ENCODE measurements around the gene METRNL.

The METRNL gene

GRCh38 chr17:83094291-83094690, 14.9 kb downstream of the METRNL start:
- DNase-seq = no peak

DNA sequence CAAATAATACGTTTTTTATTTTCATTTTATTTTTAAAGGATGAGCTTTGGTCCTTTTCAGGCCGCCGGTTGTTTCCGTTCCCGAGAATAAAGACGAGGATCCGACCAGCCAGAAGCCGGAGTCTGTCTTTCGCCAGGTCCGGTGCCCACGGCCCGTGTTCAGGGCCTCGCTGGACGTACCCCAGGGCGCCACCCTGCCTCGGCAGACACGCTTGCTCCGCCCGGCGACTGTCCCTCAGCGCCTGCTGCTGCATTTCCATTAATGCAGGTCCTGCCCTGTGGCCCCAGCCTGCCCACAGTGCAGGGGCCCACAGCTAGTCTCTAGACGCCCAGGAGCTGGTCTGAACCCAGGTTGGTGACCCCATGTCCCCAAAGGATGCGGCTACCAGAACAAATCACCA, 15.6 kb downstream of the METRNL start:
- DNase-seq = no peak

GRCh38 chr17:83096401-83097224, 17.2 kb downstream of the METRNL start:
- no peak for DNase-seq

- no peak for DNase-seq
These were observed 18.4 kb downstream of the METRNL start for GRCh38 chr17:83097831-83098230.

- no peak for DNase-seq
These were observed 19.1 kb downstream of the METRNL start for GRCh38 chr17:83098241-83099085.

- no peak for DNase-seq
These were observed 19.7 kb downstream of the METRNL start for GRCh38 chr17:83099086-83099555.

- peak; percentile 63 for DNase-seq
These were observed 20.3 kb downstream of the METRNL start for GRCh38 chr17:83099570-83100181.

DNA sequence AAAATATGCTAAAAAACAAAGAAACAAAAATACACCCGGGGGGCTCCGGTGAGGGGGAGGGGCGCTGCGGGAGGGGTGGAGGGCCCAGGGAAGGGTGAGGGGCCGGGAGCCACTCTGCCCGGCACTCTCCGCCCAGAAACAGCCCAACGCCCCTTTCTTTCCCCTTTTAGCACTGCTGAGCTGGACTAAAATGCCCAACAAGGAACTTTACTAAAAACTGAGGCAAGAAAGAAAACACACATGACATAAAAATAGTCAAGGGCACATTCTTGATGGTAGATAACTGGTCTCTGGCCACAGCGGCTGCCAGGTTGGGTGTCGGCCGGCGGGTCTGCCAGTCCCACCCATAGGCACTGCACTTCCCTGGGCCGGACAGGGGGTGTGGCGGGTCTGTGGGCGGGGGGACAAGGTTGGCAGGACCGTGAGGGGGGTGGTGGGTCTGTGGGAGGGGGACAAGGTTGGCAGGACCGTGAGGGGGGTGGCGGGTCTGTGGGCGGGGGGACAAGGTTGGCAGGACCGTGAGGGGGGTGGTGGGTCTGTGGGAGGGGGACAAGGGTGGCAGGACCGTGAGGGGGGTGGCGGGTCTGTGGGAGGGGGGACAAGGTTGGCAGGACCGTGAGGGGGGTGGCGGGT, 20.9 kb downstream of the METRNL start:
- DNase-seq = no peak

- DNase-seq = no peak
These were observed 21.5 kb downstream of the METRNL start for GRCh38 chr17:83100853-83101391.

GRCh38 chr17:83101805-83102480, 22.5 kb downstream of the METRNL start:
- no peak for DNase-seq

- DNase-seq = peak; percentile 61
These were observed 24.0 kb downstream of the METRNL start for GRCh38 chr17:83103200-83103942.

DNA sequence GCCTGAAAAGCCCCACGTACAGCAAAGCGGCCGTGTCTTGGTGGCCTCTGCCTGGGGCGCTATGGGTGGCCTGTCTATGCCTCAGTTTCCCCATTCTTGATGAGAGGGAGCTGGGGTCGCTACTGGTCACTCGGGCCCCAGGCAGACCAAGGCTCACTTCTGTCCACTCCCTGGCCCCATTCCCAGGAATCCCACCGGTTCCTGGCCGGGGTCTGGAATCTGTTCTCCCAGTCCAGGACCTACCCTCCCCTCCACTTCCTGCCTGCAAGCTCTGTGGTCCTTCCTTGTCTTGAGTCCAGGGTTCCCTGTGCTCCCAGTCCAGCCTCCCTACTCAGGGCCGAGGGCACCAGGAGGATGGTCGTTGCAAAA, 24.5 kb downstream of the METRNL start:
- no peak for DNase-seq

GRCh38 chr17:83104577-83105505, 25.4 kb downstream of the METRNL start:
- no peak for DNase-seq

DNA sequence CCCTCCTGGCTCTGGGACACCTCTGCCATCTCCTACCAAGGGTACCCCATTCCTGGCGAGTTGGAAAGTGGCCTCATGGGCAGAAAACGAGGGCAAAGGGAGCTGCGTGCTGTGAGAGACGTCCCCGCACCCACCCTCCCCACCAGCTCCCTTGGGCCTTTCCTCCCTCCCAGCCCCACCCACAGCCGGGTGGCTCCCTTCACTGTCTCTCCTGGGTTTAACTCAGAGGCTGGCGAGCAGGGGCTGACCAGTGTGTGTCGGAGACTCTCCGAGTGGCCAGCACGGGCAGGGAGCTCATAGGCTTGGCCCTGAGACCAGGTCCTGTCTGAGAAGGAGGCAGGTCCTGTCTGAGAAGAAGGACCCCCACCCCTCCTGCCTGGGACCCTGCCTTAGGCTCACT, 26.1 kb downstream of the METRNL start:
- no peak for DNase-seq

- DNase-seq = no peak
These were observed 26.7 kb downstream of the METRNL start for GRCh38 chr17:83106056-83106588.

DNA sequence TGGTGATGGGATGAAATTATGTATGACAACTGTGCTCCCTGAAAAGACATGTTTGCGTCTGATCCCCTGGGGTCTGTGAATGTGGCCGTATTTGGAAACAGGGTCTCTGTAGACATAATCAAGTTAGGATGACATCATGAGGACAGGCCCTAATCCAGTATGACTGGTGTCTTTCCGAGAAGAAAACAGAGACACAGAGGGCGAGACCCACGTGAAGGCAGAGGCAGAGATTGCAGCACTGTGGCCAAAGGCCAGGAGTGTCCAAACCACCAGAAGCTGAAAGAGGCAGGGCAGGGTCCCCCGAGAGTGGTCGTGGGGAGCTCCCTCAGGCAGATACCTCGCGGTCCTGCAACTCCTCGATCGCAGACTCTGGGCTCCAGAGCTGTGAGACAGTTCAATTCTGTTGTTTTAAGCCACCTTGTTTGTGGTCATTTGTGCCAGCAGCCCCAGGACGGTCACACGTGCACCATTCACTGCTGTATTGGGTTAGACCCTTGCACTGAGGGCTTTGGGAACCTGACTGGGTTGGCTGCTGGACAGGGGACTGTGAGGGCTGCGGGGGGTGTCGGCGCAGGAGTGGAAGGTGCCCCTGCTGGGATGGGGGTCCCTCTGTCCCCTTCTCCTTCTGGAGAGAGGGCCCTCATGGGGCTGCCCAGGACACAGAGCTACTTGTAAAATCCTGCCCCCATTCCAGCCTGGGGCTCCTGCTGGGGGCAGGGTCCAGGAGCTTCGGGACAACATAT, 27.7 kb downstream of the METRNL start:
- DNase-seq = no peak

GRCh38 chr17:83107656-83108048, 28.2 kb downstream of the METRNL start:
- no peak for DNase-seq

DNA sequence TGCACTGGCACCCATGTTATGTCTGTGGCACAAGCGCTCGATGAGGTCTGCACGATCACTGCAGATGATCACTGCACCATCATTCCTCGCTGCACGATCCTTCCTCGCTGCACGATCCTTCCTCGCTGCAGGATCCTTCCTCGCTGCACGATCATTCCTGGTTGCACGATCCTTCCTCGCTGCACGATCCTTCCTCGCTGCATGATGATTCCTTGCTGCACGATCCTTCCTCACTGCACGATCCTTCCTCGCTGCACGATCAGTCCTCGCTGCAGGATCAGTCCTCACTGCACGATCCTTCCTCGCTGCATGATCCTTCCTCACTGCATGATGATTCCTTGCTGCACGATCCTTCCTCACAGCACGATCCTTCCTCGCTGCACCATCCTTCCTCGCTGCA, 29.3 kb downstream of the METRNL start:
- DNase-seq = no peak

DNA sequence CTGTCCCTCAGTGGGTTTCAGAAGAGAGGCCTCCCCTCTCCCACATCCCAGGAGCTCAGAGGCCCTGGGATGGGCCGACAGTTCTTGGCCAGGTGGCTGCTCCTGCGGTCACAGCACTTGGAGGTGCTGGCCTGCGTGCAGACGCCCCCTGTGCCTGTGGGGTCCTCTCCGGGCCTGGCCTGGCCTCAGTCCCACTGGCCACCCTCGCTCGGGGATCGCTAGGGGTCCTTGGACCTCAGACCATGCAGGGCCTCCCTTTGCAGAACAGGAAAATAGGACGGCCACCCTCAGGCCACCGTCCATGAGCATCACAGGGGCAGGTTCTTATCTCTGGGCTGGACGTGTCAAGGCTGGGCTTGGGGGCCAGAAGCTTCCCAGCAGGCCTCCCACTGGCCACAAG, 30.0 kb downstream of the METRNL start:
- no peak for DNase-seq
